HEK293 (cell line): ENCODE results near the gene EIF2S1.
A peak's percentile ranks its signal among the peaks of the same experiment; 100 is the strongest.

Experiments used
- CTCF ChIA-PET: fragments of 350-600 bp; formaldehyde crosslinking; extraction: SDS; loops from one replicate; lab custom pipeline; 2021; ENCODE audit warnings: antibody characterized with exemption; lab: Yijun Ruan, JAX
- POLR2A ChIA-PET: fragments of 300-600 bp; formaldehyde crosslinking; extraction: SDS; loops from one replicate; lab custom pipeline; 2020; ENCODE audit warnings: antibody characterized with exemption, inconsistent platforms; lab: Yijun Ruan, JAX
- H3K27ac ChIP-seq: fragments of 200-500 bp; sonication (Bioruptor generic); 2 replicates; pipeline ENCODE4 v1.5.1; 2014; ENCODE audit warnings: low read depth, low read length, control low read depth, inconsistent platforms; ENCODE audit errors: extremely low read depth
- H3K36me3 ChIP-seq, 2 experiments: fragments of 200-500 bp in 1 of 2; sonication (Bioruptor generic) in 1 of 2; 1 replicate in 1 of 2; 2 replicates in 1 of 2; pipeline ENCODE4 v1.5.1; 2014 to 2017; ENCODE audit warnings: inconsistent platforms in 2 of 2, low read length in 2 of 2; ENCODE audit not compliant: control insufficient read depth in 2 of 2, insufficient read depth in 1 of 2
- H3K4me1 ChIP-seq: fragments of 200-500 bp; sonication (Bioruptor generic); 2 replicates; pipeline ENCODE4 v1.5.1; 2014; ENCODE audit warnings: mild to moderate bottlenecking, low read length, inconsistent platforms; ENCODE audit not compliant: control insufficient read depth, insufficient read depth
- H3K4me3 ChIP-seq: 2 replicates; pipeline ENCODE4 v1.5.1; 2011; ENCODE audit warnings: low read depth, mild to moderate bottlenecking, control low read depth, low read length, moderate library complexity
- H3K9me3 ChIP-seq: fragments of 200-500 bp; sonication (Bioruptor generic); 2 replicates; pipeline ENCODE4 v1.5.1; 2014; ENCODE audit warnings: low read depth, low read length, inconsistent platforms; ENCODE audit not compliant: control insufficient read depth, insufficient read depth
- BCL11A ChIP-seq: fragments of 450-650 bp; formaldehyde crosslinking; IDR thresholded peaks from 2 replicates; pipeline ENCODE4 v1.5.1; 2016; ENCODE audit warnings: low read depth, missing biosample characterization, missing genetic modification characterization
- KLF1 ChIP-seq: fragments of 450-650 bp; formaldehyde crosslinking; IDR thresholded peaks from 2 replicates; pipeline ENCODE4 v1.5.1; 2016; ENCODE audit warnings: missing biosample characterization, missing genetic modification characterization
- PRDM4 ChIP-seq: fragments of 450-650 bp; formaldehyde crosslinking; IDR thresholded peaks from 2 replicates; pipeline ENCODE4 v1.5.1; 2017; ENCODE audit warnings: missing biosample characterization, missing genetic modification characterization
- TSHZ1 ChIP-seq: fragments of 450-650 bp; formaldehyde crosslinking; IDR thresholded peaks from 2 replicates; pipeline ENCODE4 v1.5.1; 2016; ENCODE audit warnings: missing biosample characterization, missing genetic modification characterization, borderline replicate concordance
- YY2 ChIP-seq: fragments of 450-650 bp; formaldehyde crosslinking; IDR thresholded peaks from 2 replicates; pipeline ENCODE4 v1.5.1; 2016; ENCODE audit warnings: missing biosample characterization, missing genetic modification characterization
- ZBTB1 ChIP-seq: fragments of 450-650 bp; formaldehyde crosslinking; IDR thresholded peaks from 2 replicates; pipeline ENCODE4 v1.5.1; 2016; ENCODE audit warnings: missing biosample characterization, missing genetic modification characterization
- ZBTB48 ChIP-seq: fragments of 450-650 bp; formaldehyde crosslinking; IDR thresholded peaks from 2 replicates; pipeline ENCODE4 v1.5.1; 2016; ENCODE audit warnings: missing biosample characterization, missing genetic modification characterization
- ZNF311 ChIP-seq: fragments of 450-650 bp; formaldehyde crosslinking; IDR thresholded peaks from 2 replicates; pipeline ENCODE4 v1.5.1; 2017; ENCODE audit warnings: missing biosample characterization, missing genetic modification characterization, borderline replicate concordance
- ZNF37A ChIP-seq: fragments of 450-650 bp; IDR thresholded peaks from 2 replicates; pipeline ENCODE4 v1.5.1; 2018; ENCODE audit warnings: missing biosample characterization, missing genetic modification characterization
- ZNF513 ChIP-seq: fragments of 450-650 bp; IDR thresholded peaks from 2 replicates; pipeline ENCODE4 v1.5.1; 2018; ENCODE audit warnings: missing biosample characterization, missing genetic modification characterization
- ZNF558 ChIP-seq: fragments of 450-650 bp; formaldehyde crosslinking; IDR thresholded peaks from 2 replicates; pipeline ENCODE4 v1.5.1; 2016; ENCODE audit warnings: missing biosample characterization, missing genetic modification characterization
- ZNF596 ChIP-seq: fragments of 450-650 bp; IDR thresholded peaks from 2 replicates; pipeline ENCODE4 v1.5.0; 2018; ENCODE audit warnings: missing biosample characterization, mild to moderate bottlenecking, missing genetic modification characterization, moderate library complexity
- ZNF610 ChIP-seq: fragments of 450-650 bp; formaldehyde crosslinking; IDR thresholded peaks from 2 replicates; pipeline ENCODE4 v1.5.1; 2016; ENCODE audit warnings: missing biosample characterization, missing genetic modification characterization, borderline replicate concordance
- ZNF621 ChIP-seq: fragments of 450-650 bp; formaldehyde crosslinking; IDR thresholded peaks from 2 replicates; pipeline ENCODE4 v1.5.1; 2017; ENCODE audit warnings: missing biosample characterization, missing genetic modification characterization
- ZNF670 ChIP-seq: fragments of 450-650 bp; formaldehyde crosslinking; IDR thresholded peaks from 2 replicates; pipeline ENCODE4 v1.5.1; 2016; ENCODE audit warnings: missing biosample characterization, missing genetic modification characterization, low read depth
- ZNF837 ChIP-seq: fragments of 450-650 bp; formaldehyde crosslinking; IDR thresholded peaks from 2 replicates; pipeline ENCODE4 v1.5.1; 2016; ENCODE audit warnings: missing biosample characterization, missing genetic modification characterization
- TF ChIP-seq, protein P1 (sequence below): fragments of 450-650 bp; formaldehyde crosslinking; IDR thresholded peaks from 2 replicates; pipeline ENCODE4 v1.5.1; 2016; ENCODE audit warnings: missing biosample characterization, missing genetic modification characterization
- TF ChIP-seq, protein P2 (sequence below): IDR thresholded peaks from 2 replicates; pipeline ENCODE4 v1.6.1; 2011; ENCODE audit warnings: mild to moderate bottlenecking, low read depth, low read length, borderline replicate concordance
- TF ChIP-seq, protein P3 (sequence below): fragments of 450-650 bp; formaldehyde crosslinking; IDR thresholded peaks from 2 replicates; pipeline ENCODE4 v1.5.1; 2016; ENCODE audit warnings: missing biosample characterization, missing genetic modification characterization, low read depth
- TF ChIP-seq, protein P4 (sequence below): fragments of 450-650 bp; formaldehyde crosslinking; IDR thresholded peaks from 2 replicates; pipeline ENCODE4 v1.5.1; 2017; ENCODE audit warnings: missing biosample characterization, mild to moderate bottlenecking, missing genetic modification characterization, moderate library complexity

EIF2S1 gene

DNA sequence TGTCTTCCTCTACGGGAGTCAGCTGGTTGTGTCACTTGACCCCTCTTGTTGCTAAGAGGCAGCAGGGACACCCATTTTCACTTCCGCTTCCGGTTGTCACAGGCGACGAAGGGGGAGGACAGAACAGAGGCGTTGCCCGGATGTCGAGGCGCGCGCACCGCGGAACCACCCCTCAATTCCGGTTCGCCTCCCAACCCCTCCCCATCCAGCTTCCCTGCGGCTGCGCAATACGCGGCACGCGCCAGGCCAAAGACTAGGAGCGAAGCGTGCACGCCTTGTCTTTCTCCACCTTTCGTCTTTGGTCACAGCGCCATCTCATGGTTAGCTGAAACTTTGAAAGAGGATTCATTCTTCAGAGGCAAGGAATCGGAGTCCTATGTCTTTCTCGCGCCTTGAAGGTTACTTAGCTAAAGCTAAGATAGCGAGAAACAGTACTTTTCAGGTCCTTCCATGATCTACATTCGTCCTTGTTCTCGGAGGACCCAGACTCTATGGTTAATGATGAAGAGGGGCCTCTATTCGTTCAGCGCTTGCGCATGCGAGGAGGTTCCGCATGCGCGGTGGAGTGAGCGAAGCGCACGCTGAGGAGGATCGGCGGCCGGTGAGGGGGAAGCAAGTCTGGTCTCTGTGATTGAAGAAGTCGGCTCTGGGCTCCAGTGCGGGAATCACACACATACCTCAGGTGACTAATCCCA, at the start of gene EIF2S1, which contains the start of gene ATP6V1D:
TSS of gene EIF2S1 (plus strand) at position 554 of the 695 bp plus-strand sequence. CDS start 4,440 bp downstream, outside the sequence.
TSS of gene ATP6V1D (minus strand) at position 30 of the 695 bp plus-strand sequence. CDS start 106 bp downstream, outside the sequence.
- POLR2A ChIA-PET, result interaction anchor here (0.8 to 1.7 kb wide), 6 partner anchors 8 to 335 kb away, joined by 3 to 8 read pairs (median 6); partner anchors contain the start of genes PLEK2 and RDH11
- CTCF ChIA-PET, result interaction anchor here (0.6 to 1.9 kb wide), 29 partner anchors 9 to 841 kb away, joined by 3 to 11 read pairs (median 3); partner anchors contain the start of gene PIGH
- TF ChIP-seq TSHZ1 (tag by site-specific recombination) (no peak), PRDM4 (no peak), ZNF37A (tag by site-specific recombination) (no peak), ZNF311 (tag by site-specific recombination) (no peak), ZNF558 (tag by site-specific recombination) (no peak), KLF1 (tag by site-specific recombination) (peak; percentile 66), ZNF596 (tag by site-specific recombination) (no peak), ZNF837 (tag by site-specific recombination) (no peak), BCL11A (tag by site-specific recombination) (no peak), ZNF610 (tag by site-specific recombination) (no peak), YY2 (tag by site-specific recombination) (peak; percentile 35; the same call in 1 of the 2 replicates), ZBTB48 (tag by site-specific recombination) (no peak), ZNF513 (tag by site-specific recombination) (peak; percentile 75), ZBTB1 (tag by site-specific recombination) (no peak), ZNF621 (tag by site-specific recombination) (no peak), ZNF670 (tag by site-specific recombination) (no peak)
- TF ChIP-seq, protein P1, sequence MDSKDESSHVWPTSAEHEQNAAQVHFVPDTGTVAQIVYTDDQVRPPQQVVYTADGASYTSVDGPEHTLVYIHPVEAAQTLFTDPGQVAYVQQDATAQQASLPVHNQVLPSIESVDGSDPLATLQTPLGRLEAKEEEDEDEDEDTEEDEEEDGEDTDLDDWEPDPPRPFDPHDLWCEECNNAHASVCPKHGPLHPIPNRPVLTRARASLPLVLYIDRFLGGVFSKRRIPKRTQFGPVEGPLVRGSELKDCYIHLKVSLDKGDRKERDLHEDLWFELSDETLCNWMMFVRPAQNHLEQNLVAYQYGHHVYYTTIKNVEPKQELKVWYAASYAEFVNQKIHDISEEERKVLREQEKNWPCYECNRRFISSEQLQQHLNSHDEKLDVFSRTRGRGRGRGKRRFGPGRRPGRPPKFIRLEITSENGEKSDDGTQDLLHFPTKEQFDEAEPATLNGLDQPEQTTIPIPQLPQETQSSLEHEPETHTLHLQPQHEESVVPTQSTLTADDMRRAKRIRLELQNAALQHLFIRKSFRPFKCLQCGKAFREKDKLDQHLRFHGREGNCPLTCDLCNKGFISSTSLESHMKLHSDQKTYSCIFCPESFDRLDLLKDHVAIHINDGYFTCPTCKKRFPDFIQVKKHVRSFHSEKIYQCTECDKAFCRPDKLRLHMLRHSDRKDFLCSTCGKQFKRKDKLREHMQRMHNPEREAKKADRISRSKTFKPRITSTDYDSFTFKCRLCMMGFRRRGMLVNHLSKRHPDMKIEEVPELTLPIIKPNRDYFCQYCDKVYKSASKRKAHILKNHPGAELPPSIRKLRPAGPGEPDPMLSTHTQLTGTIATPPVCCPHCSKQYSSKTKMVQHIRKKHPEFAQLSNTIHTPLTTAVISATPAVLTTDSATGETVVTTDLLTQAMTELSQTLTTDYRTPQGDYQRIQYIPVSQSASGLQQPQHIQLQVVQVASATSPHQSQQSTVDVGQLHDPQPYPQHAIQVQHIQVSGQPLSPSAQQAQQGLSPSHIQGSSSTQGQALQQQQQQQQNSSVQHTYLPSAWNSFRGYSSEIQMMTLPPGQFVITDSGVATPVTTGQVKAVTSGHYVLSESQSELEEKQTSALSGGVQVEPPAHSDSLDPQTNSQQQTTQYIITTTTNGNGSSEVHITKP (tag by site-specific recombination), result no peak; the same call in 1 of the 2 replicates
- TF ChIP-seq, protein P2, sequence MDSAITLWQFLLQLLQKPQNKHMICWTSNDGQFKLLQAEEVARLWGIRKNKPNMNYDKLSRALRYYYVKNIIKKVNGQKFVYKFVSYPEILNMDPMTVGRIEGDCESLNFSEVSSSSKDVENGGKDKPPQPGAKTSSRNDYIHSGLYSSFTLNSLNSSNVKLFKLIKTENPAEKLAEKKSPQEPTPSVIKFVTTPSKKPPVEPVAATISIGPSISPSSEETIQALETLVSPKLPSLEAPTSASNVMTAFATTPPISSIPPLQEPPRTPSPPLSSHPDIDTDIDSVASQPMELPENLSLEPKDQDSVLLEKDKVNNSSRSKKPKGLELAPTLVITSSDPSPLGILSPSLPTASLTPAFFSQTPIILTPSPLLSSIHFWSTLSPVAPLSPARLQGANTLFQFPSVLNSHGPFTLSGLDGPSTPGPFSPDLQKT, result peak; percentile 93
- TF ChIP-seq, protein P3, sequence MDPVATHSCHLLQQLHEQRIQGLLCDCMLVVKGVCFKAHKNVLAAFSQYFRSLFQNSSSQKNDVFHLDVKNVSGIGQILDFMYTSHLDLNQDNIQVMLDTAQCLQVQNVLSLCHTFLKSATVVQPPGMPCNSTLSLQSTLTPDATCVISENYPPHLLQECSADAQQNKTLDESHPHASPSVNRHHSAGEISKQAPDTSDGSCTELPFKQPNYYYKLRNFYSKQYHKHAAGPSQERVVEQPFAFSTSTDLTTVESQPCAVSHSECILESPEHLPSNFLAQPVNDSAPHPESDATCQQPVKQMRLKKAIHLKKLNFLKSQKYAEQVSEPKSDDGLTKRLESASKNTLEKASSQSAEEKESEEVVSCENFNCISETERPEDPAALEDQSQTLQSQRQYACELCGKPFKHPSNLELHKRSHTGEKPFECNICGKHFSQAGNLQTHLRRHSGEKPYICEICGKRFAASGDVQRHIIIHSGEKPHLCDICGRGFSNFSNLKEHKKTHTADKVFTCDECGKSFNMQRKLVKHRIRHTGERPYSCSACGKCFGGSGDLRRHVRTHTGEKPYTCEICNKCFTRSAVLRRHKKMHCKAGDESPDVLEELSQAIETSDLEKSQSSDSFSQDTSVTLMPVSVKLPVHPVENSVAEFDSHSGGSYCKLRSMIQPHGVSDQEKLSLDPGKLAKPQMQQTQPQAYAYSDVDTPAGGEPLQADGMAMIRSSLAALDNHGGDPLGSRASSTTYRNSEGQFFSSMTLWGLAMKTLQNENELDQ (tag by site-specific recombination), result no peak
- TF ChIP-seq, protein P4, sequence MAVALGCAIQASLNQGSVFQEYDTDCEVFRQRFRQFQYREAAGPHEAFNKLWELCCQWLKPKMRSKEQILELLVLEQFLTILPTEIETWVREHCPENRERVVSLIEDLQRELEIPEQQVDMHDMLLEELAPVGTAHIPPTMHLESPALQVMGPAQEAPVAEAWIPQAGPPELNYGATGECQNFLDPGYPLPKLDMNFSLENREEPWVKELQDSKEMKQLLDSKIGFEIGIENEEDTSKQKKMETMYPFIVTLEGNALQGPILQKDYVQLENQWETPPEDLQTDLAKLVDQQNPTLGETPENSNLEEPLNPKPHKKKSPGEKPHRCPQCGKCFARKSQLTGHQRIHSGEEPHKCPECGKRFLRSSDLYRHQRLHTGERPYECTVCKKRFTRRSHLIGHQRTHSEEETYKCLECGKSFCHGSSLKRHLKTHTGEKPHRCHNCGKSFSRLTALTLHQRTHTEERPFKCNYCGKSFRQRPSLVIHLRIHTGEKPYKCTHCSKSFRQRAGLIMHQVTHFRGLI (tag by site-specific recombination), result no peak; the same call in 1 of the 2 replicates

More for the DNA sequence above, at the start of gene EIF2S1, which contains the start of gene ATP6V1D:
- Histone ChIP-seq H3K9me3 (no peaks in the 10 kb centered on the region), H3K4me3 (peak within 1 kb of the TSS; percentile 97), H3K36me3 (peaks cover 15 to 36% of the 10 kb centered on the region in 2 experiments), H3K27ac (peak within 1 kb of the TSS; percentile 88), H3K4me1 (peaks cover 11% of the 10 kb centered on the region)
